ENCODE data around the gene CDK8. TPM values are rescaled to one million over a fixed set of nuclear protein-coding genes. Genes with fewer than 3 reads are reported as not detected.

The CDK8 gene
- total and polyA plus RNA-seq, 2 experiments from 2014 or later = 13.6 to 24.0 TPM

GRCh38 chr13:26295812-26296211 is 41.9 kb downstream of the CDK8 start:
- TF ChIP-seq POLR2AphosphoS5 (IDR thresholded peaks at IDR 0.05; ENCODE audit: low read depth) = no peak
- TF ChIP-seq, protein P1, sequence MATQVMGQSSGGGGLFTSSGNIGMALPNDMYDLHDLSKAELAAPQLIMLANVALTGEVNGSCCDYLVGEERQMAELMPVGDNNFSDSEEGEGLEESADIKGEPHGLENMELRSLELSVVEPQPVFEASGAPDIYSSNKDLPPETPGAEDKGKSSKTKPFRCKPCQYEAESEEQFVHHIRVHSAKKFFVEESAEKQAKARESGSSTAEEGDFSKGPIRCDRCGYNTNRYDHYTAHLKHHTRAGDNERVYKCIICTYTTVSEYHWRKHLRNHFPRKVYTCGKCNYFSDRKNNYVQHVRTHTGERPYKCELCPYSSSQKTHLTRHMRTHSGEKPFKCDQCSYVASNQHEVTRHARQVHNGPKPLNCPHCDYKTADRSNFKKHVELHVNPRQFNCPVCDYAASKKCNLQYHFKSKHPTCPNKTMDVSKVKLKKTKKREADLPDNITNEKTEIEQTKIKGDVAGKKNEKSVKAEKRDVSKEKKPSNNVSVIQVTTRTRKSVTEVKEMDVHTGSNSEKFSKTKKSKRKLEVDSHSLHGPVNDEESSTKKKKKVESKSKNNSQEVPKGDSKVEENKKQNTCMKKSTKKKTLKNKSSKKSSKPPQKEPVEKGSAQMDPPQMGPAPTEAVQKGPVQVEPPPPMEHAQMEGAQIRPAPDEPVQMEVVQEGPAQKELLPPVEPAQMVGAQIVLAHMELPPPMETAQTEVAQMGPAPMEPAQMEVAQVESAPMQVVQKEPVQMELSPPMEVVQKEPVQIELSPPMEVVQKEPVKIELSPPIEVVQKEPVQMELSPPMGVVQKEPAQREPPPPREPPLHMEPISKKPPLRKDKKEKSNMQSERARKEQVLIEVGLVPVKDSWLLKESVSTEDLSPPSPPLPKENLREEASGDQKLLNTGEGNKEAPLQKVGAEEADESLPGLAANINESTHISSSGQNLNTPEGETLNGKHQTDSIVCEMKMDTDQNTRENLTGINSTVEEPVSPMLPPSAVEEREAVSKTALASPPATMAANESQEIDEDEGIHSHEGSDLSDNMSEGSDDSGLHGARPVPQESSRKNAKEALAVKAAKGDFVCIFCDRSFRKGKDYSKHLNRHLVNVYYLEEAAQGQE (IDR thresholded peaks at IDR 0.05; ENCODE audit: unreplicated experiment) = no peak
- no peak for TF ChIP-seq EZH2 (IDR thresholded peaks at IDR 0.05; ENCODE audit: low read depth, unreplicated experiment)
- TF ChIP-seq ETS1 (IDR thresholded peaks at IDR 0.05) = no peak
- no peak overlapping the region for H3K4me3 Mint-ChIP-seq
- peaks cover 2% of the 10 kb centered on the region for H3K27me3 Mint-ChIP-seq (ENCODE audit: insufficient read depth, low read depth, poor library complexity)
- Histone ChIP-seq H3K27ac (ENCODE audit: low read depth) (no peak overlapping the region), H3F3A (replicated peaks; ENCODE audit: low read depth) (no peaks in the 10 kb centered on the region), H4K20me1 (replicated peaks; ENCODE audit: insufficient read depth) (peaks cover 48% of the 10 kb centered on the region), H3K9me2 (ENCODE audit: insufficient read depth) (no peaks in the 10 kb centered on the region), H2AFZ (no peak overlapping the region), H3K4me2 (no peak overlapping the region), H3K79me2 (replicated peaks; ENCODE audit: insufficient read depth) (peaks cover 100% of the 10 kb centered on the region), H3K4me3 (no peak overlapping the region), H3K36me3 (ENCODE audit: insufficient read depth) (no peaks in the 10 kb centered on the region), H3K27me3 (ENCODE audit: insufficient read depth) (no peaks in the 10 kb centered on the region), H3K4me1 (ENCODE audit: insufficient read depth) (peaks cover 3% of the 10 kb centered on the region)
- DNase-seq (ENCODE audit: low spot score) = no peak
- H3K9me3 Mint-ChIP-seq = no peaks in the 10 kb centered on the region
- no peak overlapping the region for H3K27ac Mint-ChIP-seq
- peaks cover 22% of the 10 kb centered on the region for H3K4me1 Mint-ChIP-seq
- ATAC-seq = no peak
- no peaks in the 10 kb centered on the region for H3K36me3 Mint-ChIP-seq (ENCODE audit: low read depth)

GRCh38 chr13:26299168-26299750 is 45.3 kb downstream of the CDK8 start:
- peaks cover 100% of the 10 kb centered on the region for H3K79me2 ChIP-seq (replicated peaks; ENCODE audit: insufficient read depth)
- no peak for DNase-seq (ENCODE audit: low spot score)
- no peaks in the 10 kb centered on the region for H3K36me3 Mint-ChIP-seq (ENCODE audit: low read depth)
- no peak overlapping the region for H3K4me2 ChIP-seq
- H3K27me3 ChIP-seq (ENCODE audit: insufficient read depth) = no peaks in the 10 kb centered on the region
- H3K27ac ChIP-seq (ENCODE audit: low read depth) = no peak overlapping the region
- H3K4me1 ChIP-seq (ENCODE audit: insufficient read depth) = peaks cover 3% of the 10 kb centered on the region
- no peaks in the 10 kb centered on the region for H3K36me3 ChIP-seq (ENCODE audit: insufficient read depth)
- no peak overlapping the region for H3K4me3 ChIP-seq
- H3K9me3 Mint-ChIP-seq = no peaks in the 10 kb centered on the region
- ATAC-seq = no peak
- H3K4me1 Mint-ChIP-seq = peaks cover 31% of the 10 kb centered on the region
- no peaks in the 10 kb centered on the region for H3F3A ChIP-seq (replicated peaks; ENCODE audit: low read depth)
- H3K27ac Mint-ChIP-seq = no peak overlapping the region
- no peaks in the 10 kb centered on the region for H3K9me2 ChIP-seq (ENCODE audit: insufficient read depth)
- peaks cover 2% of the 10 kb centered on the region for H3K27me3 Mint-ChIP-seq (ENCODE audit: insufficient read depth, low read depth, poor library complexity)
- no peak overlapping the region for H3K4me3 Mint-ChIP-seq
- peaks cover 47% of the 10 kb centered on the region for H4K20me1 ChIP-seq (replicated peaks; ENCODE audit: insufficient read depth)
- H2AFZ ChIP-seq = no peak overlapping the region
- no peak for TF ChIP-seq CREB1 (CRISPR knock-in tag; IDR thresholded peaks at IDR 0.05; ENCODE audit: low read depth)
- TF ChIP-seq POLR2AphosphoS5 (IDR thresholded peaks at IDR 0.05; ENCODE audit: low read depth) = no peak
- no peak for TF ChIP-seq NANOG (IDR thresholded peaks at IDR 0.05; ENCODE audit: borderline replicate concordance)
- TF ChIP-seq JUNB (IDR thresholded peaks at IDR 0.05; ENCODE audit: unreplicated experiment) = no peak
- TF ChIP-seq, protein P2, sequence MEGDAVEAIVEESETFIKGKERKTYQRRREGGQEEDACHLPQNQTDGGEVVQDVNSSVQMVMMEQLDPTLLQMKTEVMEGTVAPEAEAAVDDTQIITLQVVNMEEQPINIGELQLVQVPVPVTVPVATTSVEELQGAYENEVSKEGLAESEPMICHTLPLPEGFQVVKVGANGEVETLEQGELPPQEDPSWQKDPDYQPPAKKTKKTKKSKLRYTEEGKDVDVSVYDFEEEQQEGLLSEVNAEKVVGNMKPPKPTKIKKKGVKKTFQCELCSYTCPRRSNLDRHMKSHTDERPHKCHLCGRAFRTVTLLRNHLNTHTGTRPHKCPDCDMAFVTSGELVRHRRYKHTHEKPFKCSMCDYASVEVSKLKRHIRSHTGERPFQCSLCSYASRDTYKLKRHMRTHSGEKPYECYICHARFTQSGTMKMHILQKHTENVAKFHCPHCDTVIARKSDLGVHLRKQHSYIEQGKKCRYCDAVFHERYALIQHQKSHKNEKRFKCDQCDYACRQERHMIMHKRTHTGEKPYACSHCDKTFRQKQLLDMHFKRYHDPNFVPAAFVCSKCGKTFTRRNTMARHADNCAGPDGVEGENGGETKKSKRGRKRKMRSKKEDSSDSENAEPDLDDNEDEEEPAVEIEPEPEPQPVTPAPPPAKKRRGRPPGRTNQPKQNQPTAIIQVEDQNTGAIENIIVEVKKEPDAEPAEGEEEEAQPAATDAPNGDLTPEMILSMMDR (conservative IDR thresholded peaks at IDR 0.05; ENCODE audit: low read depth in 2 of 2) = no peak
- no peak for TF ChIP-seq ZNF114 (CRISPR knock-in tag; IDR thresholded peaks at IDR 0.05)
- TF ChIP-seq, protein P1 (IDR thresholded peaks at IDR 0.05; ENCODE audit: unreplicated experiment) = no peak
- TF ChIP-seq EZH2phosphoT487 (IDR thresholded peaks at IDR 0.05; ENCODE audit: unreplicated experiment) = no peak
- TF ChIP-seq EZH2 (IDR thresholded peaks at IDR 0.05; ENCODE audit: low read depth, unreplicated experiment) = no peak

Measured in GM23338 (cell line).